HG02678 (cell line): ENCODE measurements around the gene TBXAS1.
"Not testable (repeated sequence)": the region's sequence is repeated elsewhere in the genome, so short reads cannot be mapped to it uniquely, and the experiment has no call there.

Source experiments
- ATAC-seq: cut with Tn5 transposase; IDR thresholded peaks from one replicate; pipeline ENCODE4 v1.9.1; 2021; ENCODE audit warnings: mild to moderate bottlenecking, moderate library complexity; ENCODE audit not compliant: unreplicated experiment

The TBXAS1 gene

GRCh38 chr7:139825666-139826290 lies 3.3 kb upstream of the TBXAS1 start:
- ATAC-seq, result no peak

- ATAC-seq, result no peak
Observed at GRCh38 chr7:139827042-139827441, 2.0 kb upstream of the TBXAS1 start.

- no peak for ATAC-seq
Observed at GRCh38 chr7:139828446-139828845, 618 bp upstream of the TBXAS1 start.

GRCh38 chr7:139829775-139830117 lies 682 bp downstream of the TBXAS1 start:
- peak; percentile 31 for ATAC-seq

- ATAC-seq, result no peak
Observed at GRCh38 chr7:139830292-139830691, 1.2 kb downstream of the TBXAS1 start.

- peak; percentile 58 for ATAC-seq
Observed at GRCh38 chr7:139830782-139831501, 1.9 kb downstream of the TBXAS1 start.

GRCh38 chr7:139835848-139836247 lies 6.8 kb downstream of the TBXAS1 start:
- ATAC-seq, result not testable (repeated sequence)

GRCh38 chr7:139837291-139837690 lies 8.2 kb downstream of the TBXAS1 start:
- ATAC-seq, result not testable (repeated sequence)

- ATAC-seq, result no peak
Observed at GRCh38 chr7:139838276-139838675, 9.2 kb downstream of the TBXAS1 start.

- no peak for ATAC-seq
Observed at GRCh38 chr7:139838876-139839275, 9.8 kb downstream of the TBXAS1 start.

- ATAC-seq, result no peak
Observed at GRCh38 chr7:139840776-139841175, 11.7 kb downstream of the TBXAS1 start.

- peak; percentile 86 for ATAC-seq
Observed at GRCh38 chr7:139842401-139843210, 13.5 kb downstream of the TBXAS1 start.

- not testable (repeated sequence) for ATAC-seq
Observed at GRCh38 chr7:139843211-139843537, 14.1 kb downstream of the TBXAS1 start.

GRCh38 chr7:139844779-139845442 lies 15.8 kb downstream of the TBXAS1 start:
- no peak for ATAC-seq

GRCh38 chr7:139845443-139845805 lies 16.4 kb downstream of the TBXAS1 start:
- no peak for ATAC-seq

- no peak for ATAC-seq
Observed at GRCh38 chr7:139846297-139846696, 17.2 kb downstream of the TBXAS1 start.

- ATAC-seq, result no peak
Observed at GRCh38 chr7:139848274-139848673, 19.2 kb downstream of the TBXAS1 start.

- no peak for ATAC-seq
Observed at GRCh38 chr7:139850906-139851305, 21.8 kb downstream of the TBXAS1 start.

GRCh38 chr7:139851770-139852481 lies 22.9 kb downstream of the TBXAS1 start:
- ATAC-seq, result no peak

GRCh38 chr7:139852482-139852845 lies 23.4 kb downstream of the TBXAS1 start:
- ATAC-seq, result no peak
